HG02938 (cell line): ENCODE data around the gene MEGF6.

ENCODE experiments used
- ATAC-seq: cut with Tn5 transposase; IDR thresholded peaks from one replicate; pipeline ENCODE4 v1.9.1; 2021; ENCODE audit warnings: mild to moderate bottlenecking, moderate library complexity; ENCODE audit not compliant: unreplicated experiment

Gene MEGF6, protein sequence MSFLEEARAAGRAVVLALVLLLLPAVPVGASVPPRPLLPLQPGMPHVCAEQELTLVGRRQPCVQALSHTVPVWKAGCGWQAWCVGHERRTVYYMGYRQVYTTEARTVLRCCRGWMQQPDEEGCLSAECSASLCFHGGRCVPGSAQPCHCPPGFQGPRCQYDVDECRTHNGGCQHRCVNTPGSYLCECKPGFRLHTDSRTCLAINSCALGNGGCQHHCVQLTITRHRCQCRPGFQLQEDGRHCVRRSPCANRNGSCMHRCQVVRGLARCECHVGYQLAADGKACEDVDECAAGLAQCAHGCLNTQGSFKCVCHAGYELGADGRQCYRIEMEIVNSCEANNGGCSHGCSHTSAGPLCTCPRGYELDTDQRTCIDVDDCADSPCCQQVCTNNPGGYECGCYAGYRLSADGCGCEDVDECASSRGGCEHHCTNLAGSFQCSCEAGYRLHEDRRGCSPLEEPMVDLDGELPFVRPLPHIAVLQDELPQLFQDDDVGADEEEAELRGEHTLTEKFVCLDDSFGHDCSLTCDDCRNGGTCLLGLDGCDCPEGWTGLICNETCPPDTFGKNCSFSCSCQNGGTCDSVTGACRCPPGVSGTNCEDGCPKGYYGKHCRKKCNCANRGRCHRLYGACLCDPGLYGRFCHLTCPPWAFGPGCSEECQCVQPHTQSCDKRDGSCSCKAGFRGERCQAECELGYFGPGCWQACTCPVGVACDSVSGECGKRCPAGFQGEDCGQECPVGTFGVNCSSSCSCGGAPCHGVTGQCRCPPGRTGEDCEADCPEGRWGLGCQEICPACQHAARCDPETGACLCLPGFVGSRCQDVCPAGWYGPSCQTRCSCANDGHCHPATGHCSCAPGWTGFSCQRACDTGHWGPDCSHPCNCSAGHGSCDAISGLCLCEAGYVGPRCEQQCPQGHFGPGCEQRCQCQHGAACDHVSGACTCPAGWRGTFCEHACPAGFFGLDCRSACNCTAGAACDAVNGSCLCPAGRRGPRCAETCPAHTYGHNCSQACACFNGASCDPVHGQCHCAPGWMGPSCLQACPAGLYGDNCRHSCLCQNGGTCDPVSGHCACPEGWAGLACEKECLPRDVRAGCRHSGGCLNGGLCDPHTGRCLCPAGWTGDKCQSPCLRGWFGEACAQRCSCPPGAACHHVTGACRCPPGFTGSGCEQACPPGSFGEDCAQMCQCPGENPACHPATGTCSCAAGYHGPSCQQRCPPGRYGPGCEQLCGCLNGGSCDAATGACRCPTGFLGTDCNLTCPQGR (N-terminal part only)

DNA sequence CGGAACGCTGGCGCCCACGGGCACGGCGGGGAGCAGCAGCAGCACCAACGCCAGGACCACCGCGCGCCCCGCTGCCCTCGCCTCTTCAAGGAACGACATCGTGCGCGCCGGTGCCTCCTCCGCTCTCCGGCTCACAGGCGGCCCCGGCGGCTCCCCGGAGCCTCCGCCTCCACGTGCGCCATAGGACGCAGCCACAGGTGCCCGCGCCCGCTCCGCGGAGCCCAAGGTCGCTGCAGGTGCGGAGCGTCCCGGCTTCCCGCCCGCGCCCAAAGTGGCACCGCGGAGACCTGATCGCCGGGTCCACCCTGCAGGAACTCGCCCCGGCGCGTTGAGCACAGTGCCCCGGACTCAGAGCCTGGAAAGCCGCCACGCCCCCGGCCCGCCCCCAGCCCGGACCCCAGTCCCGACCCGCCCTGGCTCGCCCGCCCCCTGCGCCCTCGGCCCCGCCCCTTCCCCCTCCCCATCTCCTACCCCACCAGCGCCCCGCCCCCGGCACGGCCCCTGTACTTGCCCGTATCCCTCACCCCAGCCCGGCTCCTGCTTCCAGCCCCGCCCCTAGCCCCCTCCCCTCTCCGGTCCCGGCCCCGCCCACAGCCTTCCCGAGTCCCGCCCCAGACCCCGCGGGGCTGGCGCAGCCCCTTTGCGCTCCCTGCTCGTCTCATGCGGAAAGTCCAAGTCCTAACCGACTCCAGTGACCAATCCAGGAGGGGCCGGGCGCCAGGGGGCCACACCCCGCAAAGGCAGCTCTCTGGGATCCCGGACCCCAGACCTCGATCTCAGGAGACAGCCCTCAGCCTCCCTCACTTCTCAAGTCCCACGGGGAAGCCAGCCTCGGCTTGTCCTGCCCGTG lies at the start of gene MEGF6:
TSS of gene MEGF6 (minus strand) at position 339 of the 850 bp plus-strand sequence. CDS start at position 99, 240 bp downstream.
- ATAC-seq = no peak

DNA sequence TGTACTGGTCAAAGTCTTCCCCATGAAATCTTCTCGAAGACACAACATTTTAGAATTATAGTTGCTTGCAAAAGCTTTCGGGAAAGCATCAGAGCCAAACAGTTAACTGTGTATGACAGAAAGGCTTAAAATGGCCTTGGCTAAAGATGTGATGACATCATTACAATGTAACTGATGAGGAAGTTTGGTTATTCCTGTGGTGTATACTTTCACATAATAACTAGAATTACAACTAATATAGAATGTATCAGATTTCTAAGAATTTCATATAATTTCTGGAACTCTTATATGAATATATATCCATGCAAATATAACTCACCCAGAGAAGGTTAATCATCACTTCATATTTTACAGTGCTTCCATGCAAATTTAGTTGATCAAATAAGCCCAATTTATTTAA lies 49.4 kb upstream of the MEGF6 start:
- no peak for ATAC-seq

DNA sequence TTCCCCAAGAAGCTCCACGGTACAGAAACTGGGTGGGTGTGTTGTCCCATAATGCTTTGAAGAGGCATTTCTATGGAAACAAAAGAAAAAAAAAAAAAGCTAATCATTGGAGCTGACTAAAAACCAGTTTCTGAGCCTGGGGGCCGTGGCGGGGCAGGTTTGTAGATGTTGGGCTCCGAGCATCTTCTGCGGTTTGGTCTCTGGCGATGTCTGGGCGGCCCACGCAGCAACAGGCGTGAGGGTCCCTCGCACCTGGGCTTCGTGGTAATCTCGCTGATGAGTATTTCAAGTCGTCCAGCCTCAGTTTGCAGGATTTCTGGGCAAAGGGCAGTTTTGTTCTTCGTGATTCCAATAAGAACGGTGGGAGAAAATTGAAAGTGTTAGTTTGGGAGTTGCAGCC lies 47.8 kb upstream of the MEGF6 start:
- no peak for ATAC-seq

DNA sequence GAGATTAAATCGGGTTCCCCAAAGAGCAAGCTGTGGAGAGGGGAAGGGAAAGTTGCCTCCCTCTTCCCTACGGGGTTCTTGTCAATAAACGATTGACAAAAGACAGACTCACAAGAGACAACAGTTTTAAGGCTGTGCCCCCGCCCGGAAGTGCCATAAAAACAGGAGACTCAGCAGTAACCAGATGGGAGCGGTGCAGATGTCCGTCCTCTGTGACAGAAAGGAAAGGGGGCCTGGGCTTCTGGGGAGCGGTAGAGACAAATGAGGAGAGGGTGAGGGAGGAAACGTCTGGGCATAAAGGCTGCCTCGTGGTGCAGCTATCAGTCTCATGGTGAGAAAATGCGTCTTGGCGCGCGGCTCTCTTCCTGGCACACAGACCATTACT lies 46.9 kb upstream of the MEGF6 start:
- no peak for ATAC-seq

DNA sequence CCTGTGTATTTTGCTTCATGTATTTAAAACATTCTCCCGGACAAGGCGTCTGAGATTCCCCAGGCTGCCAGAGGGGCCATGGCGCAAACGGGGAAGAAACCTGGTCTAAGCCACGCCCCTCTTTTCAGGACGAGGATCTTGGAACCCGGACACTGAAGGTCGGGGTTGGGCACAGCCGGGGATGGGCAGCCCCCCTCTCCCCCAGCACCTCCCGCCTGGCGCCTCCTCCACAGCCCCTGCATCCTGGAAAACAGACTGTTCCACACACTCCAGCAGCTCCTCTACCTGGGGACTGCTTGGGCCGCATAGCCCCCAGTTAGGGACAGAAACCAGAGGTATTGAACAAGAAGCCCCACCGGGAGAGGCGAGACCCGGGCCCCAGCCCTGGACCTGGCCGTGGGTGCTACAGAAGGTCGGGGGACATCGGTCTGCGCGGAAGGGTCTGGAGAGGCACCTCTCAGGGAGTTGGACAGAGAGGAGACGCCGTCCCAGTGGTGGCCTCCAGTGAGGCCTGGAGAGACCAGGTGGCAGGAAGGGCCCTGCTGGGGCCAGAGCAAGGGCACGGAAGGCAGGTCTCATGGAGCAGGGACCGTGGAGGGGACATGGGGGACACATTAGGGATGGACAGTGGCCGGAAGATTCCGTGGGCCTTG lies 46.4 kb upstream of the MEGF6 start:
- ATAC-seq = no peak

DNA sequence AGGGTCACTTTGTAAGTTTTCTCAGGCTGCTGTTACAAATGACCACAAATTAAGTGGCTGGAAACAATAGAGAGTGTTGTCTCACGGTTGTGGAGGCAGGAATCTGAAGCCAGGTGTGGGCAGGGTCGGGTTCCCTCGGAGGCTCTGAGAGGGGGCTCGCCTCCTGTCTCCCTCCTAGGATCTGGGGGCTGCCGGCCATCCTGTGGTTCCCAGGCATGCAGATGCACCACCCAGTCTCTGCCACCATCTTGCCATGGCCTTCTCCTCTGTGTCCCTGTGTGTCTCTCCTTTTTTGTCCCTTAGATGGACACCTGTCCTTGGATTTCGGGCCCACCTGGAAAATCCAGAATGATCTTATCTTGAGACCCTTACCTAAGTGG lies 45.8 kb upstream of the MEGF6 start:
- no peak for ATAC-seq

DNA sequence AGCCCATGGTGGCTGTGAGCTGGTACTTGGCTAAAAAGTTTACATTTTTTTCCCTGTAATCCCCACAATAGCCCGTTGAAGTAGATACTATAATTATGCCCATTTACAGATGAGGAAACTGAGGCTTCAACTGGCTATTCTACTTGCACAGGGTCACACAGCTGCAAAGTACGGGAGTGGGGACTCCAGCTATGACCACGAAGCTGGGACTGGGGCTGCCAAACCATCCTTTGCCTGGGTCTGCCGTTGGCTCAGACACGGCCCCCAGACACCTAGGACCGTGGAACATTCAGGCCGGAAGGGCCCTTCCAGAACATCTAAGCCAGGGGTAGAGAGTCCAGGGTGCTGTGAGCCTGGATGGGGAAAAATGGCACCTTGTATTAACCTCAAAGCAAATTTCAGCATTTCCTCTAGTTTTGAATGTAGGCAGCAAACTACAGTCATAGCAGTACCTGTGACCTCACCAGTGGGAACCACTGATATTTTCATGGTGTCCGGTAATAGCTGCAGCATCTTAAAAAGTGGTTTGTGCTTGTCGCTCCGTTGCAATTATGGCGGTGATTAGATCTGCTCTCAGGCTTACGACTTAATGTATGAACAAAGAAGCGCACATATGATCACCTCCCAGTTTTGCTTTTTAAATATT lies 45.3 kb upstream of the MEGF6 start:
- ATAC-seq = peak; percentile 67

DNA sequence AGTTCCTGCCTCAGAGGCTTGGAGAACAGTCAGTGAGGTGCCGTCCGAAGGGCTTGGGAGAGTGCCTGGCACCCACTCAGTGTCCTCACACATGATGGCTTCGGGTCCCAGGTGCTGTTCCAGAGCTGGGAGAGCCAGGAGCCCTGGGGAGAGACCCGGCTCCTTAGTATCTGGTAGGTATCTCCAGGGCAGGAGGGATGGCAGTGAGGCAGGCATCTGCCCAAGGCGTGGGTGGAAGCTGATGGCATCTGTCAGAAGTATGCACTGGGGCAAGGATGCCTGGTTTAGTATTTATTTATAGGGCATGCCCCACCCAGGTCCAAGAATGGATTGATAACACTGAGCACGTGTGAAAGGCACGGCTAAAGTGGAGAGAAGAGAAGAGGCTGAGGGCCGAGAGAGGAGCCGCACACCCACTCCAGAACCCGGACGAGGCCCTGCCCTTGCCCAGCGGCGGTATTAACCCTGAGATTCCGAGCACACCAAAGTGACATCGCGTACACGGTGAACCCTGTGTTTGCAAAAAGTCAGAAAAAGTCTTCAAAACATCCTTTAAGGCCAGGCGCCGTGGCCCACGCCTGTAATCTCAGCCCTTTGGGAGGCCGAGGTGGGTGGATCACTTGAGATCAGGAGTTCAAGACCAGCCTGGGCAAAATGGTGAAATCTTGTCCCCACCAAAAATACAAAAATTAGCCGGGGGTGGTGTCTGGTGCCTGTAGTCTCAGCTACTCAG lies 43.4 kb upstream of the MEGF6 start:
- no peak for ATAC-seq

DNA sequence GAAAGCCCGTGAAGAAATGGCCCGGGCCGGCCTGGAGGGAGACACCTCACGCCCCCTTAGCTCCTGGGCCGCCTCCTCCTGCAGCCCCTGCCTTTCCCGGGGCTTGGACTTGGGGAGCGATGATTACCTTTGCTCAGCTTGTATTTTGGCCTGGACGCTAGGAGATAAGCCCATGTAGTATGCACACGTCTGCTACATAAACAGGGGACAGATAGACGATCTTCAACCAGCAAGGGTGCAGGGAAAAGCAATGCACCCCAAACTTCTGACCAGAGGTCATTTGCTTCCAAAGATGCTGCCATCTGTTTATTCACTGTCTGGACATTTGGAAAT lies 41.9 kb upstream of the MEGF6 start:
- no peak for ATAC-seq

DNA sequence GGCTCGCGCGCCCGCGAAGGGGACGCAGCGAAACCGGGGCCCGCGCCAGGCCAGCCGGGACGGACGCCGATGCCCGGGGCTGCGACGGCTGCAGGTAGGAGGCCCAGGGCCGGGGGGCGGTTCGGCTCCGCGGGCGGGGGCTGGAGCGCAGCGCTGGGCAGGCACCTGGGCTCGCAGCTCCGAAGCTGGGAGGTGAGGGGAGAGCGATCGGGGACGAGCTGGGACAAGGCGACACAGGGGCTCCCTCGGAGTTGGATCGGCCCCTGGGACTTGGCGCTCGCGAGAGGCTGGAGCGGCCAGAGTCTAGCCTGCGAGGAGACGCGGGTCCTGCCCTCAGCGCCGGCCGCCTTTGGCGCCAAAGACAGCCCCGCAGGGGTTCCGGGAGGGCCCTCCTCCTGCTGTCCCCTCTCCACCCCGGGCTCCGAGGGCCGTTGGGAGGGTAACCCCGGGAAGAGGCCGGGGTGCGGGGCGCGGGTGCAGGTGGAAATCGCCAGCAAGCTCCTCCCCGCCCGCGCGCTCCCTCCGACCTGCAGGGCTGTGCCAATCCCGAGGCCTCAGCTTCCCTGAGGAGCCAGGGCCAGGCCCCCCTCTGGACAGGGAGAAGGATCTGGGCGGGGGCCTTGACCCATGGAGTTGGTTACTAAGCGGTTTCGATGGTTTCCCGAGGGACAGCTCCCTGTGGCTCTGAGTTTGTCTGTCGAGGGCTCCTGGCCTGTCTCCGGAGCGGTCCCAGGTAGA lies 41.4 kb upstream of the MEGF6 start:
- ATAC-seq = no peak

DNA sequence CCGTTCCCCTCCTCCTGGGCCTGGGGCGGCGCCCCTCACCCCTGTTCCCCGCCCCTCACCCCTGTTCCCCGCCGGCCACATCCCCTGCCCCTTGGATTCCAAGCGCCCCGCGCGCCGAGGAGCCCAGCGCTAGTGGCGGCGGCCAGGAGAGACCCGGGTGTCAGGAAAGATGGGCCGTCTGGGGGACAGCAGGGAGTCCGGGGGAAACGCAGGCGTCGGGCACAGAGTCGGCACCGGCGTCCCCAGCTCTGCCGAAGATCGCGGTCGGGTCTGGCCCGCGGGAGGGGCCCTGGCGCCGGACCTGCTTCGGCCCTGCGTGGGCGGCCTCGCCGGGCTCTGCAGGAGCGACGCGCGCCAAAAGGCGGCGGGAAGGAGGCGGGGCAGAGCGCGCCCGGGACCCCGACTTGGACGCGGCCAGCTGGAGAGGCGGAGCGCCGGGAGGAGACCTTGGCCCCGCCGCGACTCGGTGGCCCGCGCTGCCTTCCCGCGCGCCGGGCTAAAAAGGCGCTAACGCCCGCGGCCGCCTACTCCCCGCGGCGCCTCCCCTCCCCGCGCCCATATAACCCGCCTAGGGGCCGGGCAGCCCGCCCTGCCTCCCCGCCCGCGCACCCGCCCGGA lies 40.7 kb upstream of the MEGF6 start, which contains the start of gene TP73:
TSS of gene TP73 (plus strand) at position 587 of the 618 bp plus-strand sequence. CDS start 29,850 bp downstream, outside the sequence.
- ATAC-seq = no peak

DNA sequence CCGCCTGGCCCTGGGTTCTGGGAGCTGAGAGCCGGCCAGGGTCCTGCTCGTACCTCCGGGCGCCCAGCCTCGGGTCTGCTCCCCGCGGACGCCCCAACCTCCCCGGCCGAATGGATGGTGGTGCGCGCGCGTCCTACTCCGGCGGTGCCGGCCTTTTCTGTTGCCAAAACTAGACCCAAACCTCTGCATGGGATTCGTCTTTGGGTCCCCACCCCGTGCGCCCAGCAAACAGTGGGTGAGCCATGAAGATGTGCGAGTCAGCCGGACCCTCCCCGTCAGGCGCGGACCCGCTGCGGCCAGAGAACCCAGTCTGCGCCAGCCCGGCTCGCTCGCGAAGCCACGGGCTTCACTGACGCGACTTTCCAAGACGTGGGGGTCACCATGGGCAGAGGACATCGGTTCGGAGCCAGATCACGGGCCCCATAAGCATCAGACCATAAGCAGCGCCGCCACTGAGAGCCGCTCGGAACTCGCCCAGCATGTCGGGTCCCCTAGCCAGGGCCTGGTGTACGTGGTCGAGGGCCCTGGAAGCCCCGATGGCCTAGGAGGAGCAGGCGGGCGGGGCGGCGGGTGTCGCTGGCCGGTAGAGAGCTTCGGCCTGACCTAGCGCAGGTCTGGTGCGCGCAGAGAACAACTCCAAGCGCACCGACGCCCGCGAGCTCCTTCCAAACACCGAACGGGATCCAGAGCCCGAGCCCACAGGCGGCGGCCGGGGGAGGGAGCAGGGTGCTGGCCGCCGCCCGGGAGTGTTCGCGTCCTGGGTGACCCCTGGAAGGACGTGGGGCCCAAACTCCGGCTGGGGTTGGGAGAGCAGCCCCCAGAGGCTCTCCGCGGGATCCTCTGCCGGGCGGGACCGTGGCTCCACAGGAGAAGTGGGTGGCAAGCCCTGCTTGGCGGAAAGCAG lies 40.0 kb upstream of the MEGF6 start:
- no peak for ATAC-seq

DNA sequence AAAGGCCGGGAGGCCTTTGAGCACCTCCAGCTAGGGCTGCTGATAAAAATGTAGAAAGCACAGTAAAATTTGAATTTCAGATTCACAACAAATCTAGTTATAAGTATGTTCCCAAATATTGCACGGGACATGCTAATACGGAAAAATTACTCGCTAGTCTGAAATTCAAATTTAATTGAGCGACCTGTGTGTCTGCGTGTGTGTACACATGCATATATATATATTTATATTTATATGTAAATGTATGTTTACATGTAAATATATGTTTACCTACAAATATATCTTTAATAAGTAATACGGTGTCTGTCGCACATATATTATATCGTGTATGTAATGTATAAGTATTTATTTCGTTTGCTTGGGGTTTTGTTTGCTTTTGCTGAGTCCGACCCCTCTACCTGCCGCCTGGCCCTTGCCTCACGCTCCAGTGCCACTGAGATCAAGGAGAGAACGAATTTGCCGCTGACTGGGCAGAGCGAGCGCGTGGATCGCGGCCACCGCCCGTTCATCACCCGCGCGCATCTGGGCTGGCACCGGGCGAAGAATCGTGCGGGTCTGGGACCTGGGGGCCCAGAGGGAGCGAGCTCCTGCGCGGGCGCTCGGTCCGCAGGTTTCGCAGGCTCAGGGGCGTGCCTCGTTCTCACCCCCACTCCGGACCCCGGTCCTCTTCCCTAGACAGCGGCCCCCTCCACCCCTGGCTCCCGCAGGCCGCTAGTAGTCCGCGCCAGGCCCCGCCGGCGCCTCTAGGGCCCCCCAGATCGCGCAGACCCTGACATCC lies 39.1 kb upstream of the MEGF6 start:
- ATAC-seq = no peak

DNA sequence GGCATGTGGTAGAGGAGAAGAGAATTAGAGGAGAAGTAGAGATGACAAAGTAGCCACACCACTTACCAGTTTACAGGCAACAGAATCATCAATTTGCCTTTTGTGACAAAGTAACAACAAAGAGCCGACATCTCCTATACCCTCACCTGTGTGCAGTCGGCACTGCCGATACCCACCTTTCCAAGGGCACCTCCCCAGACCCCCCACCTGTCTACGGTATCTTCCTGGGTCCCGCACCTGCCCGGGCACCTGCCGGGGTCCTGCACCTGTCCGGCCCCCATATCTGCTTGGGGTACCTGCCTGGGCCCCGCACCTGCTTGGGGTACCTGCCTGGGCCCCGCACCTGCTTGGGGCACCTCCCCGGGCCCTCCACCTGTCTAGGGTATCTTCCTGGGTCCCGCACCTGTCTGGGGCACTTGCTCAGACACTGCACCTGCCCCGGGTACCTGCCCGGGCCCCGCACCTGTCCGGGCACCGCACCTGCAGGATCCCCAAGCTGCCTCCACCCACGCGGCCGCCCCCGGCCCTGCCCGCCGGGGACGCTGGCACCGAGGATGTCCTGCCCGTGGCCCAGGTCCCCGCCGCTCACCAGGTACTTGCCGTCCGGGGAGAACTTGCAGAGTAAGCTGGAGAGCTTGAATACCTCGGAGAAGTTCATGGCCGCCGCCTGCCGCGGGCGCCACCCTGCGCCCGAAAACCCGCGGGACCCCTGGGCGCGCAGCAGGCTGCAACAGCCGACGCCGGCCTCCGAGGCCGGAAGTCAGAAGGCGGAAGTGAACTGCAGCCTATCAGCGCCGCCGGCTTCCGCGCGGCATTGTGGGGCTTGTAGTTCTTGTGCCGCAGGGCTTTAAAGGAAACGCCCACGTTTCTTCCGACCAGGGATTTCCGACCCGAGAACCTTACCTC lies 38.3 kb upstream of the MEGF6 start, which contains the start of gene WRAP73:
TSS of gene WRAP73 (minus strand) at position 762 of the 906 bp plus-strand sequence. CDS start at position 658, 104 bp downstream.
- ATAC-seq = peak; percentile 72

DNA sequence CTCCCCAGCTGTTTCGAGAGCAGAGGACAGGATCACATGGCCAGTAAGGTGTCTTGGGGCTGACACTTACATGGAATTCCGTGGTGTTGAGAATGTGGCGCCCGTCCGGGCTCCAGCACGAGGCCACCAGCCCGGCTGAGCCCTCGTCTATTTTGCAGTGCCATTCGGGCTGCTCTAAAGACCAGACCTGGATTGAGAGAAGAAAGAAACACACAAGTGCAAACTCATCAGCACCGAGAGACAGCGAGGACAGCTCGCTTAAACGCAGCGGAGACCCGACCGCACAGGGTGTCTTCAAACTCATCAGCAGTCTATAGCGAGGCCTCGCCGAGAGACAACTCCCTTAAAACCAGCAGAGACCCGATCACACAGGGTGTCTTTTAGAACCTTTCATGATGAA lies 35.3 kb upstream of the MEGF6 start:
- ATAC-seq = no peak
